Endothelial cell of umbilical vein (primary cell): ENCODE data around the gene HMX2. TPM values are rescaled to one million over a fixed set of nuclear protein-coding genes. Genes with fewer than 3 reads are reported as not detected.
A peak's percentile ranks its signal among the peaks of the same experiment; 100 is the strongest.

ENCODE experiments used
- Bru-seq: library from RNA; stranded (reverse); fragments of 400-500 nt; gene quantifications from one replicate; lab custom pipeline; 2021; lab: Mats Ljungman, UMichigan
- BruChase-seq, 2 experiments: library from RNA; stranded (reverse); fragments of 400-500 nt; gene quantifications; one replicate each; lab custom pipeline; 2021; lab: Mats Ljungman, UMichigan
- BruUV-seq: library from RNA; stranded (reverse); fragments of 400-500 nt; replicated peaks from 2 replicates; lab custom pipeline; 2021; lab: Mats Ljungman, UMichigan
- CTCF ChIA-PET: fragments of 300-600, 350-600 bp; sonication (Branson Sonifier 250); formaldehyde crosslinking; loops from one replicate; lab custom pipeline; 2021; ENCODE audit warnings: antibody characterized with exemption, inconsistent platforms; lab: Charles Lee
- POLR2A ChIA-PET: fragments of 300-600, 350-600 bp; sonication (Branson Sonifier 250); formaldehyde crosslinking; loops from one replicate; lab custom pipeline; 2021; ENCODE audit warnings: antibody characterized with exemption, inconsistent platforms; lab: Charles Lee
- DNase-seq: peaks from one replicate; pipeline ENCODE4 v3.0.0-alpha.2; 2011; ENCODE audit warnings: low read depth, low spot score
- FAIRE-seq: peaks from 2 replicates; lab custom pipeline; 2011; peaks lifted over from hg19 to GRCh38; lab: Jason Lieb, UNC
- H2AFZ ChIP-seq: 2 replicates; pipeline ENCODE4 v1.6.0; 2012; ENCODE audit warnings: low read depth, low read length, control low read depth, inconsistent platforms
- H3K27ac ChIP-seq: 2 replicates; pipeline ENCODE4 v1.5.1; 2011; ENCODE audit warnings: low read depth, mild to moderate bottlenecking, control low read depth, low read length, moderate library complexity; ENCODE audit not compliant: insufficient read depth
- H3K27me3 ChIP-seq, 2 experiments: 2 replicates each; pipeline versions ENCODE4 v1.6.0 to v1.6.1; 2011; ENCODE audit warnings: low read length in 2 of 2, mixed read lengths in 1 of 2; ENCODE audit not compliant: control insufficient read depth in 2 of 2, insufficient read depth in 2 of 2
- H3K36me3 ChIP-seq, 2 experiments: 2 replicates in 1 of 2; 3 replicates in 1 of 2; pipeline ENCODE4 v1.5.1; 2011; ENCODE audit warnings: low read length in 2 of 2, mild to moderate bottlenecking in 1 of 2, moderate library complexity in 1 of 2; ENCODE audit not compliant: control insufficient read depth in 2 of 2, insufficient read depth in 2 of 2; ENCODE audit errors: extremely low read depth in 1 of 2
- H3K4me1 ChIP-seq: 3 replicates; pipeline ENCODE4 v1.5.1; 2011; ENCODE audit warnings: mild to moderate bottlenecking, low read length; ENCODE audit not compliant: control insufficient read depth, insufficient read depth; ENCODE audit errors: extremely low read depth
- H3K4me2 ChIP-seq: 2 replicates; pipeline ENCODE4 v1.6.1; 2011; ENCODE audit warnings: low read length, control low read depth, mixed read lengths; ENCODE audit not compliant: insufficient read depth
- H3K4me3 ChIP-seq, 3 experiments: fragments of 200-600 bp in 1 of 3; sonication (generic), shearing (Covaris generic) in 1 of 3; replicated peaks in 1 of 3; 2 replicates each; pipeline ENCODE4 v1.5.1; 2011 to 2016; ENCODE audit warnings: control low read depth in 3 of 3, low read length in 3 of 3, mild to moderate bottlenecking in 2 of 3, inconsistent platforms in 1 of 3, low read depth in 1 of 3, moderate library complexity in 1 of 3; ENCODE audit not compliant: insufficient read depth in 1 of 3
- H3K79me2 ChIP-seq: 2 replicates; pipeline ENCODE4 v1.6.0; 2012; ENCODE audit warnings: low read length, inconsistent platforms; ENCODE audit not compliant: control insufficient read depth, insufficient read depth
- H3K9ac ChIP-seq: replicated peaks from 2 replicates; pipeline ENCODE3; 2011; ENCODE audit warnings: low read length, control low read depth; ENCODE audit not compliant: insufficient read depth; ENCODE audit errors: extremely low read depth
- H3K9me1 ChIP-seq: replicated peaks from 3 replicates; pipeline ENCODE4 v1.6.0; 2011; ENCODE audit warnings: mild to moderate bottlenecking, low read length; ENCODE audit not compliant: control insufficient read depth, insufficient read depth; ENCODE audit errors: extremely low read depth
- H3K9me3 ChIP-seq: replicated peaks from 2 replicates; pipeline ENCODE4 v1.5.1; 2012; ENCODE audit warnings: low read length, inconsistent platforms; ENCODE audit not compliant: control insufficient read depth, insufficient read depth
- H4K20me1 ChIP-seq: replicated peaks from 2 replicates; pipeline ENCODE3; 2011; ENCODE audit warnings: mild to moderate bottlenecking, low read length; ENCODE audit not compliant: control insufficient read depth, insufficient read depth; ENCODE audit errors: extremely low read depth
- EZH2 ChIP-seq: IDR thresholded peaks from 2 replicates; pipeline ENCODE4 v1.6.1; 2012; ENCODE audit warnings: borderline replicate concordance, low read depth, mild to moderate bottlenecking, moderate library complexity, low read length, inconsistent platforms; ENCODE audit not compliant: severe bottlenecking
- GATA2 ChIP-seq: IDR thresholded peaks from 2 replicates; pipeline ENCODE4 v1.7.0; 2011; ENCODE audit warnings: low read depth, mild to moderate bottlenecking, moderate library complexity, mixed read lengths, low read length; ENCODE audit not compliant: insufficient read length, insufficient read depth
- dilution Hi-C: fragments of 300-500 bp; cut with MboI; formaldehyde crosslinking; loops from one replicate; pipeline ENCODE4 v1.15.0; 2019; ENCODE audit warnings: low sequenced_read_pairs; ENCODE audit not compliant: extremely low pct_ligation_motif_present
- intact Hi-C: fragments of 100-400 bp; cut with micrococcal nuclease; formaldehyde crosslinking; loops from one replicate; pipeline ENCODE4 v1.10.0; 2022
- long read RNA-seq: library from polyadenylated mRNA; stranded (forward); transcript quantifications from one replicate; pipeline ENCODE4 v2.0.0, GENCODE V29; 2021
- polyA minus RNA-seq, 3 experiments: library from RNA; depleted of rRNA, polyadenylated mRNA; stranded (reverse); fragments of >200 nt; gene quantifications; 1 replicate in 1 of 3; 2 replicates in 2 of 3; pipeline ENCODE4 v1.2.3, GENCODE V29; 2011
- polyA plus RNA-seq, 4 experiments: library from polyadenylated mRNA; depleted of rRNA in 3 of 4; stranded (reverse) in 3 of 4; unstranded in 1 of 4; fragments of >200 nt; gene quantifications; 2 replicates each; pipeline versions ENCODE4 v1.2.1 to v1.2.3, GENCODE V29; 2011 to 2012; ENCODE audit warnings: missing spikeins in 1 of 4
- total RNA-seq: library from RNA; stranded (reverse); gene quantifications from 2 replicates; pipeline ENCODE4 v1.2.3, GENCODE V29; 2021
- TF ChIP-seq, protein P1 (sequence below), 2 donors: IDR thresholded peaks; 1 replicate in 1 of 2; 2 replicates in 1 of 2; pipeline ENCODE4 v1.5.1; 2011; ENCODE audit warnings: low read length in 2 of 2, mild to moderate bottlenecking in 2 of 2, moderate library complexity in 2 of 2, control low read depth in 1 of 2, inconsistent platforms in 1 of 2, low read depth in 1 of 2; ENCODE audit not compliant: insufficient read depth in 1 of 2; ENCODE audit errors: extremely low read depth in 1 of 2

Gene HMX2
- total RNA-seq (not detected in 2 replicates), polyA plus RNA-seq (not detected in 2 replicates), polyA minus RNA-seq (not detected in 2 replicates), Bru-seq, nascent RNA (not detected), BruChase-seq, experiment 1, labeled RNA remaining after a 6-hour chase (not detected), BruChase-seq, experiment 2, labeled RNA remaining after a 2-hour chase (not detected)
- polyA plus RNA-seq (2011; cell fraction: cytosol; rRNA removed), result not detected in 2 replicates
- not detected in 2 replicates for polyA plus RNA-seq (2011; cell fraction: nucleus; rRNA removed)
- polyA plus RNA-seq (2012), result not detected in 2 replicates
- not detected for polyA minus RNA-seq (2011; cell fraction: cytosol; rRNA and poly(A)+ RNA removed)
- polyA minus RNA-seq (2011; cell fraction: nucleus; rRNA and poly(A)+ RNA removed), result not detected in 2 replicates
- long read RNA-seq, result 0 reads

GRCh38 chr10:123147635-123148413, at the start of gene HMX2:
Gene HMX2 (plus strand): TSS chr10:123148136. CDS start chr10:123148379, 243 bp downstream.
- FAIRE-seq (no peak), DNase-seq (no peak)
- intact Hi-C loops, result loop anchor here (1.0 kb wide), 1 partner anchor 9 kb away; no protein-coding TSS in a partner anchor
- BruUV-seq, result no TSS peak
- Histone ChIP-seq H3K4me3 (no peak within 1 kb of the TSS), H3K4me1 (peaks cover 8% of the 10 kb centered on the region), H3K27me3 (peaks cover 90 to 99% of the 10 kb centered on the region in 2 experiments), H4K20me1 (no peaks in the 10 kb centered on the region), H3K36me3 (no peaks in the 10 kb centered on the region), H3K9ac (no peak within 1 kb of the TSS), H2AFZ (no peak within 1 kb of the TSS), H3K79me2 (no peaks in the 10 kb centered on the region), H3K9me3 (no peaks in the 10 kb centered on the region), H3K9me1 (no peaks in the 10 kb centered on the region), H3K4me2 (no peak within 1 kb of the TSS), H3K27ac (no peak within 1 kb of the TSS)
- TF ChIP-seq, protein P1, sequence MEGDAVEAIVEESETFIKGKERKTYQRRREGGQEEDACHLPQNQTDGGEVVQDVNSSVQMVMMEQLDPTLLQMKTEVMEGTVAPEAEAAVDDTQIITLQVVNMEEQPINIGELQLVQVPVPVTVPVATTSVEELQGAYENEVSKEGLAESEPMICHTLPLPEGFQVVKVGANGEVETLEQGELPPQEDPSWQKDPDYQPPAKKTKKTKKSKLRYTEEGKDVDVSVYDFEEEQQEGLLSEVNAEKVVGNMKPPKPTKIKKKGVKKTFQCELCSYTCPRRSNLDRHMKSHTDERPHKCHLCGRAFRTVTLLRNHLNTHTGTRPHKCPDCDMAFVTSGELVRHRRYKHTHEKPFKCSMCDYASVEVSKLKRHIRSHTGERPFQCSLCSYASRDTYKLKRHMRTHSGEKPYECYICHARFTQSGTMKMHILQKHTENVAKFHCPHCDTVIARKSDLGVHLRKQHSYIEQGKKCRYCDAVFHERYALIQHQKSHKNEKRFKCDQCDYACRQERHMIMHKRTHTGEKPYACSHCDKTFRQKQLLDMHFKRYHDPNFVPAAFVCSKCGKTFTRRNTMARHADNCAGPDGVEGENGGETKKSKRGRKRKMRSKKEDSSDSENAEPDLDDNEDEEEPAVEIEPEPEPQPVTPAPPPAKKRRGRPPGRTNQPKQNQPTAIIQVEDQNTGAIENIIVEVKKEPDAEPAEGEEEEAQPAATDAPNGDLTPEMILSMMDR (IDR thresholded peaks at IDR 0.05; ENCODE audit: extremely low read depth in 1 of 2, insufficient read depth in 1 of 2, low read depth in 1 of 2, low read length in 2 of 2), result no peak
- TF ChIP-seq EZH2 (peak; percentile 16), GATA2 (no peak)
- POLR2A ChIA-PET, result no interaction called here
- dilution Hi-C loops, result no loop called here
- CTCF ChIA-PET, result no interaction called here
